GM10248 (cell line): ENCODE data around the gene SHISAL1.

Experiments used
- CTCF ChIA-PET: fragments of 300-600 bp; sonication (Branson Sonifier 250); formaldehyde crosslinking; extraction: SDS; loops from one replicate; lab custom pipeline; 2021; ENCODE audit warnings: antibody characterized with exemption; lab: Yijun Ruan, JAX
- POLR2A ChIA-PET: fragments of 350-650 bp; sonication (Branson Sonifier 250); formaldehyde crosslinking; extraction: SDS; loops from one replicate; lab custom pipeline; 2020; ENCODE audit warnings: antibody characterized with exemption; lab: Yijun Ruan, JAX
- DNase-seq: peaks from one replicate; pipeline ENCODE4 v3.0.0; 2012; ENCODE audit errors: extremely low spot score
- TF ChIP-seq, protein P1 (sequence below): IDR thresholded peaks from 2 replicates; pipeline ENCODE4 v1.5.1; 2012; ENCODE audit warnings: mild to moderate bottlenecking, low read depth; ENCODE audit errors: extremely low read depth, missing control alignments, control extremely low read depth

The SHISAL1 gene

GRCh38 chr22:44351685-44352377 is 39.1 kb upstream of the SHISAL1 start:
- ChIA-PET CTCF (no interaction called here), POLR2A (no interaction called here)
- TF ChIP-seq, protein P1, sequence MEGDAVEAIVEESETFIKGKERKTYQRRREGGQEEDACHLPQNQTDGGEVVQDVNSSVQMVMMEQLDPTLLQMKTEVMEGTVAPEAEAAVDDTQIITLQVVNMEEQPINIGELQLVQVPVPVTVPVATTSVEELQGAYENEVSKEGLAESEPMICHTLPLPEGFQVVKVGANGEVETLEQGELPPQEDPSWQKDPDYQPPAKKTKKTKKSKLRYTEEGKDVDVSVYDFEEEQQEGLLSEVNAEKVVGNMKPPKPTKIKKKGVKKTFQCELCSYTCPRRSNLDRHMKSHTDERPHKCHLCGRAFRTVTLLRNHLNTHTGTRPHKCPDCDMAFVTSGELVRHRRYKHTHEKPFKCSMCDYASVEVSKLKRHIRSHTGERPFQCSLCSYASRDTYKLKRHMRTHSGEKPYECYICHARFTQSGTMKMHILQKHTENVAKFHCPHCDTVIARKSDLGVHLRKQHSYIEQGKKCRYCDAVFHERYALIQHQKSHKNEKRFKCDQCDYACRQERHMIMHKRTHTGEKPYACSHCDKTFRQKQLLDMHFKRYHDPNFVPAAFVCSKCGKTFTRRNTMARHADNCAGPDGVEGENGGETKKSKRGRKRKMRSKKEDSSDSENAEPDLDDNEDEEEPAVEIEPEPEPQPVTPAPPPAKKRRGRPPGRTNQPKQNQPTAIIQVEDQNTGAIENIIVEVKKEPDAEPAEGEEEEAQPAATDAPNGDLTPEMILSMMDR = no peak
- DNase-seq = no peak

- no peak for DNase-seq
- POLR2A ChIA-PET = no interaction called here
- TF ChIP-seq, protein P1 = no peak
- CTCF ChIA-PET = no interaction called here
Measured at GRCh38 chr22:44351037-44351436, 38.3 kb upstream of the SHISAL1 start.

- ChIA-PET POLR2A (no interaction called here), CTCF (no interaction called here)
- no peak for DNase-seq
- TF ChIP-seq, protein P1 = no peak
Measured at GRCh38 chr22:44349594-44349993, 36.8 kb upstream of the SHISAL1 start.

GRCh38 chr22:44348971-44349560 is 36.3 kb upstream of the SHISAL1 start:
- POLR2A ChIA-PET = no interaction called here
- TF ChIP-seq, protein P1 = no peak
- CTCF ChIA-PET = no interaction called here

GRCh38 chr22:44347549-44347948 is 34.8 kb upstream of the SHISAL1 start:
- DNase-seq = no peak
- TF ChIP-seq, protein P1 = no peak
- ChIA-PET CTCF (no interaction called here), POLR2A (no interaction called here)

More at GRCh38 chr22:44348971-44349560, 36.3 kb upstream of the SHISAL1 start:
- DNase-seq = no peak

DNA sequence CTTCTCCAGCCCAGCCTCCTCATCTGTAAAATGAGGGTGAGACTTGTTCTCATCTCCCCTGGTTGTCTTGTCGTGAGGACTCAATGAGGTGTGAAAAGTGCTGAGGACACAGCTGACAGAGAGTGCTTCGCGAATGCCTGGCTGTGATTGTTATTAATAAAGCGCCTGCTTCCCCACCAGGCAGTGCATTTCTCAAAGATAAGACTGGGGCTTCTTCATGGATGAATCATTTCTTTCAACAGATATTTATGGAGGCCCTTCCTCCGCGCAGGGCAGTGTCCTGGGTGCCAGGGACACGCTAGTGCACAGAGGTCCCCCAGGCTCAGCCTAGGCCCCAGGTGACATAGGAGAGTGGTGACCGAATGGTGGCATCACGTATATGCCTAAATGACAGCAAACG is 34.3 kb upstream of the SHISAL1 start:
- DNase-seq = no peak
- ChIA-PET CTCF (no interaction called here), POLR2A (no interaction called here)
- TF ChIP-seq, protein P1 = no peak
